GM19351 (cell line): ENCODE results near the gene PCK2.
"Not testable (repeated sequence)": the region's sequence is repeated elsewhere in the genome, so short reads cannot be mapped to it uniquely, and the experiment has no call there.

ENCODE experiments used
- ATAC-seq: cut with Tn5 transposase; IDR thresholded peaks from one replicate; pipeline ENCODE4 v1.9.1; 2021; ENCODE audit warnings: mild to moderate bottlenecking, moderate library complexity; ENCODE audit not compliant: unreplicated experiment

PCK2 gene

DNA sequence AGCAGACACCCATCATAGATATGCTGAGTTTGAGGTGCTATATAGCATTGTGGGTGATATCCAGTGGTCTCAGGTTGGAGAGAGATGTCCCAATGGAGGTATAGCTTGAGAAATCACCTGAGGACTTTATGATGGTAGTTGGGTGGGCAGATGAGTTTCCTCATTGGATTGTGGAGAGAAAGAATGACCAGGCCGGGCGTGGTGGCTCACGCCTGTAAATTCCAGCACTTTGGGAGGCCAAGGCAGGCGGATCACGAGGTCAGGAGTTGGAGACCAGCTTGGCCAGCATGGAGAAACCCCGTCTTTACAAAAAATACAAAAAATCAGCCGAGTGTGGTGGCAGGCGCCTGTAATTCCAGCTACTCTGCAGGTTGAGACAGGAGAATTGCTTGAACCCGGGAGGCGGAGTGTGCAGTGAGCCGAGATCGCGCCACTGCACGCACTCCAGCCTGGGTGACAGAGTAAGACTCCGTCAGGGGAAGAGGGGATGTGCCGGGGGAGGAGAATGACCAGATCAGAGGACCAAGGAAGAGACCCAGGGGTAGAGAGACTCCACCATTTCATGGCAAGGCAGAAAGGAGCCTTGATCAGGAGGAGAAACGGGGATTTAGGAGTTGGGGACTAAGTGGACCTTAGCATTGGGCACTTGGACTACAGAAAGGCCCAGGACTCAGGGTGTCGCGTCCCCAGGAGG is 757 bp upstream of the PCK2 start:
- ATAC-seq = no peak

DNA sequence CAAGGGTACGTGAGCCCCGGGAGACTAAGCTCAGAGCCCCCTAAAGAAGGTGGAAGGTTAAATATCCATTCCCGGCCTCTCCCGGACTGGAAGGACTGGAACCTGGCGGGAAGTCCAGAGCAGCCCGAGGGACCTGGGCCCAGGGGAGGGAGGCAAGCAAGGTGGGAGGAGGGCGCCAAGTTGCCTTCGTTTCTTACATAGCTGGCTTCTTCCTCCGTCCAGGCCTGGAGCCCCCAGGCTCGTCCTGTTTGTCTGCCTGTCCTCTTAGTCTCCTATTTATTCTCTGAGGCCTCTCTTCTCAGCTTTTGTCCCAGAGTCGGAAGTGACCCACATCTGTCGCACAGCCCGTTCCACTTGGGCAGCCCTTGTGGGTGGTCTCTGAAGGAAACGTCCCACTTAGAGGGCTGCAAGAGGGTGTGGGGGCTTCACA is 745 bp downstream of the PCK2 start:
- no peak for ATAC-seq

DNA sequence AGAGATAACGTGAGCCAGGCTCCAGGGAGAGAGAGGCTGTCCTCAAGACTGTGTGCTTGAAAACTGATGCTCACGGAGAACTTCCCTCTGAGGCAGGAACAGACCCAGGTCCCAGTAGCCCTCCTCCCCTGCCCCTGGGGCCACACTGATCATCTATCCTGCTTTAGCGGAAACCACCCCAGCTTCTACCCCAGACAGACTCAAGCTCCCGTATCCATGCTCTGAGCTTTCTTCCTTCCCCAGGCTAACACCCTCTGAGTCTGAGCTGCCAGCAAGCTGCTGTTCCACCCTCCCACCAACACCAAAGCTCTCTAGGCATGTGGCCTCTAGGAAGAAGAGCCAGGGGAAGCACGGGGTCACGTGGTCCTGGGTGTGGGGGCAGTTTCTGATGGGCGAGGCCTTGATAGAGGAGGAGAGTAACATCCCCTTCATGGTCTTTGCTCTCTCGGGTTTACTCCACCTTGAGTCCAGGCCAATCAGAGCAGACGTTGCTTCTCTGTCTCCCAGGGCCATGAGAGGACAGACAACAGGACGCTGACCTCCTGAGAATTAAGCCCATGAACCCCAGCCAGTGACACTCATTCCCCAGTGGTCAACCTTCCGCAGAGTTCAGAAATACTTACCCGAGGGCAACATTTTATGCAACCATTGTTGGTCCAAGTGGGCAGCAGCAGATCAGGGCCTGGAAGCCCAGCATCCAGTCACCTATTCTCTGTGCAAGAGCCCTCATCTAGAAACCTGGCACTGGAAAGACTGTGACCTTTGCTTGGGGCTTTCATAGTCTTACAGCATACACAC is 1.4 kb downstream of the PCK2 start:
- ATAC-seq = peak; percentile 78

DNA sequence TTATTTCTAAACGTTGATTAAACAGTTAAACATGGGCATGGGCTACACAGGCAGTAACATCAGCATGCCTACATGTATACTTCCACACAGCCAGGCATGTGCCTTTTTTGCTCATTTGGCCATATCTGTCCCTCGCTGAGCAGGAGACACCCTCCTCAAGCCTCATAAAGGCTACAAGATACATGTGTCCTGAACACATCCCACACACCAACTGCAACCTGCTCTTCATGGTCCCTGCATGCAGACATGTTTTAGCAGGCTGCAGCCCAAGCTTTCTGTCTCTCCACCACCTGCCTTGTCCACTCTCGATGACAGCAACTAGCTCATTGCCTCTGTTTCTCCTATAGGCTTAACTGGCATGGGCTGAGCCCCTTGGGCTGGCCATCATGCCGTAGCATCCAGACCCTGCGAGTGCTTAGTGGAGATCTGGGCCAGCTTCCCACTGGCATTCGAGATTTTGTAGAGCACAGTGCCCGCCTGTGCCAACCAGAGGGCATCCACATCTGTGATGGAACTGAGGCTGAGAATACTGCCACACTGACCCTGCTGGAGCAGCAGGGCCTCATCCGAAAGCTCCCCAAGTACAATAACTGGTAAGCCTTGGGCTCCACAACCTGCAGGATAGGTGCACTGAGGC is 2.6 kb downstream of the PCK2 start:
- ATAC-seq = no peak

DNA sequence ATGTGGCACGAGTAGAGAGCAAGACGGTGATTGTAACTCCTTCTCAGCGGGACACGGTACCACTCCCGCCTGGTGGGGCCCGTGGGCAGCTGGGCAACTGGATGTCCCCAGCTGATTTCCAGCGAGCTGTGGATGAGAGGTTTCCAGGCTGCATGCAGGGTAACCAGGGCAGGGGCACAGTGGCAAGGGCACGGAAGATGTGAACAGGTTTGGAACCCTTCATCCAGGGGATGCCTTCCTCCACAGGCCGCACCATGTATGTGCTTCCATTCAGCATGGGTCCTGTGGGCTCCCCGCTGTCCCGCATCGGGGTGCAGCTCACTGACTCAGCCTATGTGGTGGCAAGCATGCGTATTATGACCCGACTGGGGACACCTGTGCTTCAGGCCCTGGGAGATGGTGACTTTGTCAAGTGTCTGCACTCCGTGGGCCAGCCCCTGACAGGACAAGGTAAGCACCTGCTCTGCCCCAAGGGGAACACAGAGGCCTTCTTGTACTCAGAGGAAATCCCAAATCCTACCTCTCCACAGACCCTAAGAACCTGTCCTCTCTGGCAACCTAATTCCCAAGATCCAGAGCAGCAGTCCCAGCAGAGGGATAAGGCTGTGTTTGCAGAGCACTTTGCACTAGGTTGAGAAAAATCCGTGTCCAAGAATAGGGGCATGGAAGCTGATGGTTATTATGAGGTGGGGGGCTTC is 4.3 kb downstream of the PCK2 start:
- no peak for ATAC-seq

DNA sequence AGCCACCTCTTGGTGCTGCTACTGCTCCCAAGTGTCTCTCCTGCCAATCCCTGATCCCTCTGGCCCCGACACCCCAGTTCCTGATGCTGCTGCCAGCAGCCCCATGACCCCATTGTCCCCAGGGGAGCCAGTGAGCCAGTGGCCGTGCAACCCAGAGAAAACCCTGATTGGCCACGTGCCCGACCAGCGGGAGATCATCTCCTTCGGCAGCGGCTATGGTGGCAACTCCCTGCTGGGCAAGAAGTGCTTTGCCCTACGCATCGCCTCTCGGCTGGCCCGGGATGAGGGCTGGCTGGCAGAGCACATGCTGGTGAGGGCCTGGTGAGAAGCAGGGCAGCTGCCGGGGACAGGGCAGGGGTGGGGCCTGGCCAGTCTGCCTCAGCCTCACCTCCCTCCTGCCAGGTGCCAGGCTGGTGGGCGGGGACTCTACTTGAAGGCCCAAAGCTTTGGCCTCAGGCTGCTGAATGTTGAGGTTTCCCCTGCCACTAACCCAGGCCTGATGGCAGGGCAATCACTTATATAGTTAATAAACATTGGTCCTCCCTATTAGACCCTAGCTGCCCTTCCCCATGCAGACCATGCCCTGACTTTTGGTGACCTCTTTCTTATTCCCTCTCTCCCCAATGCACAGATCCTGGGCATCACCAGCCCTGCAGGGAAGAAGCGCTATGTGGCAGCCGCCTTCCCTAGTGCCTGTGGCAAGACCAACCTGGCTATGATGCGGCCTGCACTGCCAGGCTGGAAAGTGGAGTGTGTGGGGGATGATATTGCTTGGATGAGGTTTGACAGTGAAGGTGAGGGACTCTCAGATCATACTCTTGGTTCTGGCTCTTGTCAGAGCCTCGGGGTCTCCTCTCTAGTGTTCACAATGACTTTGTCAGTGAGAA is 5.1 kb downstream of the PCK2 start:
- no peak for ATAC-seq

DNA sequence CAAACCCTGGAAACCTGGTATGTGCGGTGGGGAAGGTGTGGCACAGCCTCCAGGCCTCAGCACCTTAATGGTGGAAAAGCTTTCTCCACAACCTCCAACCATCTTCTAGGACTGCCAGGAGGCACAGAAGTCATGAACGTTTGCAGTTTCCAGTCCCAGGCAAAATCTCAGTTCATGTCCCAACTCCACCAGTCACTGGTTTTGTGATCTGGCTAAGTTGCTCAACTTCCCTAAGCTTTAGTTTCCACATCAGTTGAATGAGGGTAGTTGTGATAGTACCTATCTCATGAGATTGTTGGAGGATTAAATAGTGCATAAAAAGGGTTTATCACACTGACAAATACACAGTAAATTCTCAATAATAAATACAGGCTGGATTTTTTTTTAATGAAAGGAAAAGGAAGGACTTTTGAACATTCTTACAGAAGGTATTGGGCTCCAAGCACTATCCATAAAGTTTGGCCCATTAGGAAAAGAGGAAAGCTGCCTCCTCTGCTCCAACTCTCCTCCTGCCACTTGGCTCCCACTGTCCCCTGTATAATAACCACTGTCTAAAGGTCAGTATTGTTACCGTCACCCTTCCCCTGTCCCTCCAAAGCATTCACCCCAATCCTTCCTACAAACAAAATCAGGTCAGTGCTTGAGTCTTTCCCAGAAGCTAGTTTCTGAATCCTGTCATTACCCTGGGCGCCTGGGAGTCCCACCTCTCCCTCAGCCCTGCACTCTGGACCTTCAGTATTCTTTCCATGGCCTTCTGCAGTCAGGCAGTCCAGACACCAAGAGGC is 6.3 kb downstream of the PCK2 start:
- ATAC-seq = no peak

DNA sequence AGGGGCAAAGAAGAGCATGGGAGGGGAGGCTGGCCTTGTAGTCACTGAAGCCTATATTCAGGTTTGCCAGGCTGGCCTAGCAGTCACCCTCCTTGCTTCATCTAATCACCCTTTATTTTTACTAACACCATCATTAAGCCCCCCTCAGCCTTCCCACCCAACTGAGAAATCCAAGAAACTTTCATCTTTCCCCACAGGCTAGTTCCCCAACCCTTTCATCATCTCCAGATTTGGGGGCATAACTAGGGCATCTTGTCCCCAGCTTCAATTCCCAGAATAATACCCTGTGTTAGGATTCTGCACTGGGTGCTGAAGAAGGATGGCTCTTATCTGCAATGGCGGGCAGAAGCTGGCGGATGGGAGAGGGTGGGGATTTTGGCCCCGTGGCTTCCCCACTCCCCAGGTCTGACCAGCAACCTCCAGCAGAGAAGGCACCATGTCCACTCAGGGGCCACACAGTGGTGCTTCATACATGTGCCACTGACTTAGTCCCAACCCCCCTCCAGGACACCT is 6.9 kb downstream of the PCK2 start:
- ATAC-seq = no peak

DNA sequence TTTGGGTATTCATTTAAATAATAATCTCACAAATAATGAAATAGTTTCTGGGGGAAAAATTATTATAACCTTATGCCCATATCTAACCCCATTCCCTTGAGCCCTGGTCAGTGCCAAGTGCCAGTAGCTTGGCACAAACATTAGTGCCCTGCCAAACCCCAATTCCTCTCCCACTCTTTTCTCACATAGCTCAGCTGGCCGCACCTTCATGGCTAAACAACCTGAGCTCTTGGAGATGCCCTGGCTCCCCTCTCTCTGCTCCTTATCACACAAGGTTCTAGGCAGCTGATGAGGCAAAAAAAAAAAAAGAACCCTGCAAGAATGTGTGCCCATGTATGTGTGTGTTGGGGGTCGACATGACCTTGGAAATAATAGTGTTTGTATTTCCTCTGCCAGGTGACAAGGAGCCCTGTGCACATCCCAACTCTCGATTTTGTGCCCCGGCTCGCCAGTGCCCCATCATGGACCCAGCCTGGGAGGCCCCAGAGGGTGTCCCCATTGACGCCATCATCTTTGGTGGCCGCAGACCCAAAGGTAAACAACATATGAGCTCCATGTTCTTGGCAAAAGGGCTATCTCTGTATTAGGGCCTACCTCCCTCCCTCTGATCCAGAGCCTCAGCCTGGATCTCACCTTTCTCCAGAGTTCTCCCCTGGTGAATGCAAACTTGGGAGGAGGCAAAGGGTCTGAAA is 8.4 kb downstream of the PCK2 start:
- ATAC-seq = no peak

DNA sequence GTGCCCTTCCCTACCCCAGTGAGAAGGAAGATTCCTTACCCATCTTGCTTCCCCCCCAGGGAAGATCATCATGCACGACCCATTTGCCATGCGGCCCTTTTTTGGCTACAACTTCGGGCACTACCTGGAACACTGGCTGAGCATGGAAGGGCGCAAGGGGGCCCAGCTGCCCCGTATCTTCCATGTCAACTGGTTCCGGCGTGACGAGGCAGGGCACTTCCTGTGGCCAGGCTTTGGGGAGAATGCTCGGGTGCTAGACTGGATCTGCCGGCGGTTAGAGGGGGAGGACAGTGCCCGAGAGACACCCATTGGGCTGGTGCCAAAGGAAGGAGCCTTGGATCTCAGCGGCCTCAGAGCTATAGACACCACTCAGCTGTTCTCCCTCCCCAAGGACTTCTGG is 9.3 kb downstream of the PCK2 start:
- no peak for ATAC-seq

DNA sequence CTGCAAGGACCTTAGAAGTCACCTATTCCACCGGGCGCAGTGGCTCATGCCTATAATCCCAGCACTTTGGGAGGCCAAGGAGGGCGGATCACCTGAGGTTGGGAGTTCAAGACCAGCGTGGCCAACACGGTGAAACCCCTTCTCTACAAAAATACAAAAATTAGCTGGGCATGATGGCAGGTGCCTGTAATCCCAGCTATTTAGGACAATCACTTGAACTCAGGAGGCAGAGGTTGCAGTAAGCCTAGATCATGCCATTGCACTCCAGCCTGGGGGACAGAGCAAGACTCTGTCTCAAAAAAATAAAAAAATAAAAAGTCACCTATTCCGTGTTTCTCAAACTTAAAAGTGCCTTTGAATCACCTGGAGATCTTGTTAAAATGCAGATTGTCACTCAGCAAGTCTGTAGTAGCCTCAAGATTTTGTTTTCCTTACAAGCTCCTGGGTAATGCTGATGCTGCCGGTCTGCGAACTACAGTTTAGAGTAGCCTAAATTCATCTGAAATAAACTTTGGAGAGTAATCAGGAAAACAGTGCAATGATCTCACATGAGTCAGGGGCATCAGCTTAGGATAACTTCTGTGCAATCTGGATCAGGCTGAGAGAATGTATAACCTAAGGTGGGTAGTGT is 11.6 kb downstream of the PCK2 start:
- ATAC-seq = not testable (repeated sequence)

DNA sequence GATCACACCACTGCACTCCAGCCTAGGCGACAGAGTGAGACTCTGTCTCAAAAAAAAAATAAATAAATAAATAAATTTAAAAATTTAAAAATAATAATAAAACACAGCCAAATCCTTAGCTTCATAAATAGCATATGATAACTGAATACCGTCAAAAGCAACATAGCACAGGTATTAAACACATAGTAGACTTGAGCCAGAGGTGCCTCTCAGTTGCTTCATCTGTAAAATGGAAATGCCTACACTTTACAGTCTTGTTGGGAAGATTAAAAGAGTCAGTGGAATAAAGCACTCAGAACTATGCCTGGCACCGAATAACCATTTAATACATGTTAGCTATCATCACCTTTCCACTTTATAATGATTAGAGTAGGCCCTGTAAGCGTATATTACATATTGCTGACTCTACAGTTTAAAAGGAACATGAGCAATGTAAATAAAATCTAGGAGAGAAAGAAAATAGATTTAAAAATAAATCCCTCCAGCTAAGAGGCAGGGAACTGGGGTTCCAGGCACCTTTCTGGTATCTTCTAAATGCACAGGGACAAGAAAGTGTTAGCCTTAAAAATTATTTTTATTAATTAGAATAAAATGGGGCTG is 12.7 kb downstream of the PCK2 start:
- ATAC-seq = no peak

DNA sequence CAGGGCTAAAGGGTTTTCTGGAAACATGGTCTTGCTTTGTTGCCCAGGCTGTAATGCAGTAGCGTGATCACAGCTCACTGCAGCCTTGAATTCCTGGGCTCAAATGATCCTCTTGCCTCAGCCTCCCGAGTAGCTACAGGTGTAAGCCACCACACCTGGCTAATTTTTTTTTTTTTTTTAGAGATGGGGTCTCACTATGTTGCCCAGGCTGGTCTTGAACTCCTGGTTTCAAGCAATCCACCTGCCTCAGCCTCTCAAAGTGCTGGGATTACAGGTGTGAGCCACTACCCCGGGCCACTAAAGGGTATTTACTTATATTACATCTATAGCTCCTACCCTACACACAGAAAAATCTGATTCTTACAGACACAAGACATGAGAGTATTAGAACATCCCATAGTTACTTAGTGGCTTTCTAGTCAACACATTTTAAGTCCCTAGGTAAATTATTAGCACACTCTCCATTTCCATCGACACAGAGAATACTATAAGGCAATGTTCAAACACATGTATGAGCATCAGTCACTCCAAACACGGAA is 14.3 kb downstream of the PCK2 start:
- ATAC-seq = peak; percentile 29

DNA sequence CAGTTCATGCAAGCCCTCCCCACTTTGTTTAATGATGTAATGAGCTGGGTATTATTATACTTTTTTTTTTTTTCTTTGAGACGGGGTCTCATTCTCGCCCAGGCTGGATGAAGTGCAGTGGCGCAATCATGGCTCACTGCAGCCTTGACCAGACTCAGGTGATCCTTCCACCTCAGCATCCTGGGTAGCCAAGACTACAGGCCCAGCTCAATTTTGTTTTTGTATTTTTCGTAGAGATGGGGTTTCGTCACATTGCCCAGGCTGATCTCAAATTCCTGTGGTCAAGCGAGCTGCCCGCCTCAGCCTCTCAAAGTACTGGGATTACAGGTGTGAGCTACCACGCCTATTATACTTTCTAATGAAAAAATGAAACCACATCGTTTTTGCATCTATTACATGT is 15.9 kb downstream of the PCK2 start:
- no peak for ATAC-seq

DNA sequence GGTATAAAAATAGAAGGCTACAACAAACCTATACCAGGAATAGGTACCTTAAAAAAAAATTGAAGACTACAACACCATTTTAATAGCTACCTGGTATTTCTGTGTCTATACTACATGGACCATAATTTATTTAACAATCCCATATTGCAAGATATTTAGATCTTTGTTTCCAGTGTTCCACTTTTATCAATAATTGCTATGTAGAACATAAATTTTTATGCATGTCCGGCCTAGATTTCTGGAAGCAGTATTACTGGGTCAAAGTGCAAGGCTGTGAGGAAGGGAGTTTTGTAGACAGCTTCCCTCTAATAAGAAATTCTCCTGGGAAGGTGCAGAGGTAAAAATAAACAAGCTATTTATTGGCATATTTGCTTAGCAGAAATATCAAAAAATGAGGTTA is 16.4 kb downstream of the PCK2 start:
- no peak for ATAC-seq

DNA sequence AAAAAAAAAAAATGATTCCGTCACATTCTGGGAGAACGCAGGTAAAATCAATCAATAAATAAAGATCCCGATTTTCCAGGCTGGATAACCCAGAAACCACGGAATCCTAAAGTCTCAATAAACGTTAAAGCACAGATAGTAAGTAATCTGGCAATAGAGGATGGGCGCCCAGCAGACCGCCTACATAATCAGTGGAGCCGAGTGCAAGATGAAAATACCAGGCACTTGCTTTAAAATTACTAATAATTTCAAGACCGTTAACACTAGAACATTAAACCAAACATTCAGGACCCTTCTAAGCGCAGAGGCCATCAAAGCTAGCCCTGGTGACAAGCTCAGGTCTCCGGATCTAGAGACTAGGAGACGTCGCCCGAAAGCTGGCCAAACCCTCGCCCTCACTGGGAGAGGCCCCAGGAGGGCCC is 19.3 kb downstream of the PCK2 start:
- no peak for ATAC-seq

DNA sequence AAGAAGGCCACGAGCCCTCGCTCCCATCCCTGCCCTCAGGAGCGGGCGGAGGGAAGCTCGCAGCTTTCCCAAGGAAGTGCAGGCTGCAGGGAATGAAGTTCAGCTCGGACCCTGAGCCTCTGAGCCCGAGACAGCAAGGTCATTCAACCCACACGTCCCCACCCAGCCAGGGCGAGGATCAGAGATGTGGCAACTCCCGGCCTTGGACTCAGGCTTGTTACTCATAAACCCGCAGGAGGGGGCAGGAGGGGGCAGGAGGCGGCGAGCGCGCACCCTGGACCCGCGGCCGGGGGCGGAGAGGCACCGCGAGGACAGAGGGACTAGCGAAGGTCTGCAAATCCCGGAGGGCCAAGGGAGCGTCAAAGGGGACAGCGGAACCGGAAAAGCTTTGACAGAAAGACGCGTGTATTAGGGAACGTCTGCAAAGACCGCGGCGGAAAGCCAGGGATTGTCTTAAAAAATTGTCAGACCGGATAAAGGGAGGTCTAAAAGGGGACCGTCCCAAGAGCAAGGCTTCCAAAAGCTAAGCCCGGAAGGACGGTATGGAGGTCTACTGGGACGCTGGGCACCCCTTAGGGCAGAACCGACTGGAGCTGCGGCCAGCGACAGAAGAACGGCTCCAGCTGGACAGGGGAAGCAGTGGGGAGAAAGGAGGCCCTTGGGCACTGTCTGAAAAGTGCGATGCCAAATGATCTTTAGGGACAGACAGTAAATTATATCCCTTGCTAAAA is 19.9 kb downstream of the PCK2 start:
- ATAC-seq = peak; percentile 27
